GM12801 (cell line): ENCODE data around the gene SMPX.

ENCODE experiments used
- TF ChIP-seq, protein P1 (sequence below): IDR thresholded peaks from one replicate; pipeline ENCODE4 v1.5.1; 2011; ENCODE audit warnings: control low read depth; ENCODE audit not compliant: insufficient read length; ENCODE audit errors: extremely low read depth

SMPX gene

GRCh38 chrX:21691512-21692018 is 66.4 kb downstream of the SMPX start:
- TF ChIP-seq, protein P1, sequence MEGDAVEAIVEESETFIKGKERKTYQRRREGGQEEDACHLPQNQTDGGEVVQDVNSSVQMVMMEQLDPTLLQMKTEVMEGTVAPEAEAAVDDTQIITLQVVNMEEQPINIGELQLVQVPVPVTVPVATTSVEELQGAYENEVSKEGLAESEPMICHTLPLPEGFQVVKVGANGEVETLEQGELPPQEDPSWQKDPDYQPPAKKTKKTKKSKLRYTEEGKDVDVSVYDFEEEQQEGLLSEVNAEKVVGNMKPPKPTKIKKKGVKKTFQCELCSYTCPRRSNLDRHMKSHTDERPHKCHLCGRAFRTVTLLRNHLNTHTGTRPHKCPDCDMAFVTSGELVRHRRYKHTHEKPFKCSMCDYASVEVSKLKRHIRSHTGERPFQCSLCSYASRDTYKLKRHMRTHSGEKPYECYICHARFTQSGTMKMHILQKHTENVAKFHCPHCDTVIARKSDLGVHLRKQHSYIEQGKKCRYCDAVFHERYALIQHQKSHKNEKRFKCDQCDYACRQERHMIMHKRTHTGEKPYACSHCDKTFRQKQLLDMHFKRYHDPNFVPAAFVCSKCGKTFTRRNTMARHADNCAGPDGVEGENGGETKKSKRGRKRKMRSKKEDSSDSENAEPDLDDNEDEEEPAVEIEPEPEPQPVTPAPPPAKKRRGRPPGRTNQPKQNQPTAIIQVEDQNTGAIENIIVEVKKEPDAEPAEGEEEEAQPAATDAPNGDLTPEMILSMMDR, result no peak

DNA sequence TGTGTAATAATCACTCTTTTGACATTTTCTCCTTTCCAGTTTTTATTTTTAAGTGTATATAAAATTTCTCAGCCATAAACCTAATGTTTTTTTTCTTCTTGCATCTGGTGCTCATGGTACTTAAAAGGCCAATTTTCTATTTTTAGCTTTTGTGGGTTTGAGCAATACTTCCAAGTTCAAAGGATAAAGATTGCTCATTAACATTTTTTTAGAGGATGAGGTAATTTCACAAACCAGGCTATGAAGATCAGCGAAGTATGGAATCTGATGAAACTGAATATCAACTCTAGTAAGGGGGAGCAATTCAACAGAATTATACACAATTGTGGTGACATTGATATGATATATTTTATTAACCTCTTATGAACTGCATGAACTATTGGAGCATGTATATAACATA is 74.0 kb downstream of the SMPX start:
- TF ChIP-seq, protein P1, result no peak

DNA sequence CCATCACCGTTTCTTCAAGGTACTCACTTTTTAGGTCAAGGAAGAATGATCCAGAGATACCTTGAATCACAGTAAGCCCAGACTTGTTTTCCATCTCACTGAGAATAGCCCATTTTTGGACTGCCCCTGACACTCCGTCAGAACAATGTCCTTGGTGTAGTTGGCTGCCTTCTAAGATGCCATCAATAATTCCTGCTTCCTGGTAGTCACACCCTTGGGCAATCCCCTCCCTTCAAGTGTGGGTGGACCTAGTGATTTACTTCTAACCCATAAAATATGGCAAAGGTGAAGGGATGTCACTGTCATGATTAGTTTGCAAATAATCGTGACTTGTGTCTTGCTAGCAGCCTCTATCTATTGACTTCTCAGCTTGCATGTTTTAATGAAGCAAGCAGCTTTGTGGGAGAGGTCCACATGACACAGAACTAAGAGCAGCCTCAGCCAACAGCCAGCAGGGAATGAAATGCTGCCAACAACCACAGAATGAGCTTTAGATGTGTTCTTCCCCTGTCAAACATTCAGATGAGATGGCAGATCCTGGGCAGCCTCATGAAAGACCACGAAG is 79.8 kb downstream of the SMPX start:
- TF ChIP-seq, protein P1, result no peak

DNA sequence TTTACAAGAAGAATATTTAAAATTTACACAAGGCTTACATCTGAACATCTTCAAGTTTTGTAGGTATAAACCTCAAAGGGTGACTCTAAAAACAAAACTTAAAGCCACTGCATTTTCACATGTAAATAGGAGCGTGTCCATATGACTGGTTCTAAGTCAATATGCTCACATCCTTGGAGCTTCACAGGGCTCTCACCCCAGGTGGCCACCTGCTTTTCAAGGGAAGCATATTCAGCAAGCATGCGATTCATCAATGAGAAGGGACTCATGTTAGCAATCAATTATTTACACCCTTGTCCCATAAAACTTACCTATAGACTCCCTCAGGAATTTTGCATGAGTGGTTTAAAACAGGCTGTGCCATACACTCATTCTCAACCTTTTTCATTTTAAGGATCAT is 82.0 kb downstream of the SMPX start:
- TF ChIP-seq, protein P1, result no peak

GRCh38 chrX:21674430-21675186 is 83.3 kb downstream of the SMPX start:
- TF ChIP-seq, protein P1, result no peak

DNA sequence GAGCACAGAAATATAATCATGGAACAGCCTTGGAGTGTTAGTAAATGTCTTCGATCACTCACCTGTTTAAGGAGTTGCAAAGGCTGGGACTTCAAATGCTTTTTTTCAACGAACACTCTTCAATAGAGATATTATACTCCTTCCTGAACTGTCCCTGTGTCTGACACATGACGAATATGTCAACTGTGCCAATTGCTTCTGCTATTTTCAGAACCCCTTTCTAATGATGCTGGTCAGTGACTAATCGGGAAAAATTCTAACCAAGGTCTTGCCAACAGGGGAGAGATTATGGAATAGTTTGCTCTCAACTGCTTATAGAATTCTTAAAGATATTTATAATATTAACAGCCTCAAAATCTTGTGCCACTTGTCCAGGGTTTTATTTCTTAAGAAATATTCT is 91.2 kb downstream of the SMPX start:
- TF ChIP-seq, protein P1, result no peak

- TF ChIP-seq, protein P1, result no peak
These were observed 91.7 kb downstream of the SMPX start for GRCh38 chrX:21666252-21666651.
